ENCODE measurements around the gene RIT2.

The RIT2 gene

GRCh38 chr18:43141208-43141607, 25.7 kb upstream of the RIT2 start:
- Histone ChIP-seq H3K4me2 (ENCODE audit: low read length) (no peak overlapping the region), H3K4me1 (ENCODE audit: low read length) (peaks cover 9% of the 10 kb centered on the region), H3K9ac (ENCODE audit: low read length) (no peak overlapping the region), H3K27ac (ENCODE audit: low read length) (no peak overlapping the region), H4K20me1 (ENCODE audit: insufficient read depth, low read length) (no peaks in the 10 kb centered on the region), H3K27me3 (ENCODE audit: low read depth, low read length) (no peaks in the 10 kb centered on the region), H3K4me3 (ENCODE audit: low read length) (no peak overlapping the region), H2AFZ (ENCODE audit: low read depth, low read length) (no peak overlapping the region), H3K79me2 (ENCODE audit: low read length) (no peaks in the 10 kb centered on the region), H3K9me3 (ENCODE audit: insufficient read depth, low read length) (peaks cover 6% of the 10 kb centered on the region; the same call in 1 of the 2 replicates), H3K36me3 (replicated peaks; ENCODE audit: low read depth, low read length) (peaks cover 4% of the 10 kb centered on the region)
- TF ChIP-seq EZH2phosphoT487 (IDR thresholded peaks at IDR 0.05; ENCODE audit: low read depth), result no peak
- TF ChIP-seq CTCF (IDR thresholded peaks at IDR 0.05; ENCODE audit: low read depth, low read length), result no peak

GRCh38 chr18:43139288-43139946, 23.9 kb upstream of the RIT2 start:
- TF ChIP-seq CTCF (IDR thresholded peaks at IDR 0.05; ENCODE audit: low read depth, low read length) (no peak), EZH2phosphoT487 (IDR thresholded peaks at IDR 0.05; ENCODE audit: low read depth) (no peak)
- Histone ChIP-seq H3K4me1 (ENCODE audit: low read length) (peaks cover 9% of the 10 kb centered on the region), H3K27ac (ENCODE audit: low read length) (no peak overlapping the region), H3K4me3 (ENCODE audit: low read length) (no peak overlapping the region), H3K79me2 (ENCODE audit: low read length) (no peaks in the 10 kb centered on the region), H3K9ac (ENCODE audit: low read length) (no peak overlapping the region), H3K36me3 (replicated peaks; ENCODE audit: low read depth, low read length) (peaks cover 4% of the 10 kb centered on the region), H2AFZ (ENCODE audit: low read depth, low read length) (no peak overlapping the region), H4K20me1 (ENCODE audit: insufficient read depth, low read length) (no peaks in the 10 kb centered on the region), H3K9me3 (ENCODE audit: insufficient read depth, low read length) (peaks cover 6% of the 10 kb centered on the region; the same call in 1 of the 2 replicates), H3K27me3 (ENCODE audit: low read depth, low read length) (no peaks in the 10 kb centered on the region), H3K4me2 (ENCODE audit: low read length) (no peak overlapping the region)

- Histone ChIP-seq H2AFZ (ENCODE audit: low read depth, low read length) (no peak overlapping the region), H3K27me3 (ENCODE audit: low read depth, low read length) (no peaks in the 10 kb centered on the region), H3K9ac (ENCODE audit: low read length) (no peak overlapping the region), H4K20me1 (ENCODE audit: insufficient read depth, low read length) (no peaks in the 10 kb centered on the region), H3K9me3 (ENCODE audit: insufficient read depth, low read length) (peaks cover 10% of the 10 kb centered on the region; the same call in 1 of the 2 replicates), H3K79me2 (ENCODE audit: low read length) (no peaks in the 10 kb centered on the region), H3K4me2 (ENCODE audit: low read length) (no peak overlapping the region), H3K36me3 (replicated peaks; ENCODE audit: low read depth, low read length) (peaks cover 4% of the 10 kb centered on the region), H3K27ac (ENCODE audit: low read length) (no peak overlapping the region), H3K4me3 (ENCODE audit: low read length) (no peak overlapping the region), H3K4me1 (ENCODE audit: low read length) (peaks cover 9% of the 10 kb centered on the region)
- TF ChIP-seq CTCF (IDR thresholded peaks at IDR 0.05; ENCODE audit: low read depth, low read length) (no peak), EZH2phosphoT487 (IDR thresholded peaks at IDR 0.05; ENCODE audit: low read depth) (no peak)
Measured at GRCh38 chr18:43134876-43135275, 19.4 kb upstream of the RIT2 start.

GRCh38 chr18:43130716-43131260, 15.3 kb upstream of the RIT2 start:
- Histone ChIP-seq H2AFZ (ENCODE audit: low read depth, low read length) (no peak overlapping the region), H3K4me1 (ENCODE audit: low read length) (peaks cover under 1% of the 10 kb centered on the region), H3K79me2 (ENCODE audit: low read length) (no peaks in the 10 kb centered on the region), H3K9me3 (ENCODE audit: insufficient read depth, low read length) (0 out of 2 replicates have a peak, but pooled peaks cover 5% of the 10 kb centered on the region), H3K27me3 (ENCODE audit: low read depth, low read length) (no peaks in the 10 kb centered on the region), H3K36me3 (replicated peaks; ENCODE audit: low read depth, low read length) (no peaks in the 10 kb centered on the region), H3K4me3 (ENCODE audit: low read length) (no peak overlapping the region), H4K20me1 (ENCODE audit: insufficient read depth, low read length) (no peaks in the 10 kb centered on the region), H3K4me2 (ENCODE audit: low read length) (no peak overlapping the region), H3K9ac (ENCODE audit: low read length) (no peak overlapping the region), H3K27ac (ENCODE audit: low read length) (no peak overlapping the region)
- no peak for TF ChIP-seq CTCF (IDR thresholded peaks at IDR 0.05; ENCODE audit: low read depth, low read length)
- no peak for TF ChIP-seq EZH2phosphoT487 (IDR thresholded peaks at IDR 0.05; ENCODE audit: low read depth)

Measured in OCI-LY3 (cell line).